Stimulated activated naive CD8-positive, alpha-beta T cell treated with anti-CD3 and anti-CD28 coated beads, Interleukin-15, Interleukin-2, amounts not matched to agents 100 U/mL and 50 U/mL, for 24 hours (primary cell): ENCODE data around the gene DRAXIN.

Source experiments
- ATAC-seq: fragments of 150-1000 bp; cut with Tn5 transposase; one replicate; pipeline ENCODE4 v1.10.0; 2021
- DNase-seq: peaks from one replicate; pipeline ENCODE4 v3.0.0; 2021

The DRAXIN gene

DNA sequence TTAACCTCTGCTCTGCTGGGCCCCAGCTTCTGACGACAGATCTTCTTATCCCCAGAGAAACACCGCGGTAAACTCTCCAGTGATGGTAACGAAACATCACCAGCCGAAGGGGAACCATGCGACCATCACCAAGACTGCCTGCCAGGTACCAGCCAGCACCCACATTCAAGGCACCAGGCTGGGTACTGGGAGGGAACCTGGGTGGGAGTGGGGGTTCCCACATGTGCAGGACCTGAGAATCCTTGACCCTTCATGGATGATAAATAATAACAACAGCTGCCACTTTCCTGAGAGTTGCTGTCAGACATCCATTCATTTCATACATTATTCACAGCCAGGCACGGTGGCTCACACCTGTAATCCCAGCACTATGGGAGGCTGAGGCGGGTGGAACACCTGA is 20.8 kb downstream of the DRAXIN start:
- ATAC-seq, result no peak
- DNase-seq, result no peak

GRCh38 chr1:11713095-11713494 is 21.6 kb downstream of the DRAXIN start:
- ATAC-seq, result no peak
- DNase-seq, result no peak

DNA sequence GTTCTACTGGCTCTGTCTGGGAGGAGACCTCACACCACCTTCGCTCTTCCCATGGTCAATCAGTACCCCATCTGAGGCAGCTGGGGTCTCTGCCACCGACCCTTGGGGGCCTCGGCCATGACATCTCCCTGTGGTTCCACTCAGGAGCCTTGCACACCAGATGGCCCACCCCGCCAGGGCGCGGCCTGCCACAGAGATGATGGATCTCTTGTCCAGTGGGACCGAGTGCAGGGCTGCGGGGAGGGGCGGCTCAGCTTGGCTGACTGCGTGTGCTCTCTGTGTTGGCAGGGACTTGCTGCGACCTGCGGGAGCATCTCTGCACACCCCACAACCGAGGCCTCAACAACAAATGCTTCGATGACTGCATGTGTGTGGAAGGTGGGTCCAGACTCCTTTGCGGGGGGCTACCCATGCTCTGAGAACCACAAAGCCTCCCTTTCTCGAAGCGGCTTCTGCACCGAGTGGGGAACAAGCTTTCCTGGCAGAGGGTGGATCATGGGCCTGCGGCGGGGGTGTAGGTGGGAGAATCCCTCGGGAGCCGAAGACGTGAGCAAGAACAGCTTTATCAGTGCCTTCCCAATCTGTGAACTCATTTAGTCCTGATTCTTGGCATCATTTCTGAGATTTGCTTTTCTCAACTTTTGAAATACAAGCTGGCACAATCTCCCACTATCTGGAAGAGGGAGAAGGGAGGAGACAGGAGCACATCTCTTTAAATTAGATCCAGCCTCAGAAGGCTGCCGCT is 23.5 kb downstream of the DRAXIN start:
- ATAC-seq, result no peak
- DNase-seq, result no peak

- DNase-seq (peak; percentile 88), ATAC-seq (peak; percentile 81)
Measured at GRCh38 chr1:11719313-11720032, 28.0 kb downstream of the DRAXIN start.

GRCh38 chr1:11720033-11720376 is 28.5 kb downstream of the DRAXIN start:
- no peak for DNase-seq
- no peak for ATAC-seq

DNA sequence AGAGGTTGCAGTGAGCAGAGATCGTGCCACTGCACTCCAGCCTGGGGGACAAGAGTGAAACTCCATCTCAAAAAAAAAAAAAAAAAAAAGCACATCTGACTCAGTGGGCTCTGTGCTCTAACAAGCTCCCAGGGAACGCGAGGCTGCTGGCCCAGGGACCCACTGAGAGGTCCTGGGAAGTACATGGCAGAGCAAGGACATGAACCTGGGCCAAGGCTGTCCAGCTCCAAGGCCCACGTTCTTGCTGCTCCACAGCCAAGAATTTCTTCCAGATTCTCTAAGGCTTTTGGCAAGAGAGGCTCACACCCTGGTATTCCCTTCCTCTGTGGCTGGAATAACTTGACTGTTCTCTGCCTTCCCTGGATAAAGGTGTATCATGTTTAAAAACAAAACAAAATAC is 29.0 kb downstream of the DRAXIN start:
- ATAC-seq, result no peak
- DNase-seq, result no peak

DNA sequence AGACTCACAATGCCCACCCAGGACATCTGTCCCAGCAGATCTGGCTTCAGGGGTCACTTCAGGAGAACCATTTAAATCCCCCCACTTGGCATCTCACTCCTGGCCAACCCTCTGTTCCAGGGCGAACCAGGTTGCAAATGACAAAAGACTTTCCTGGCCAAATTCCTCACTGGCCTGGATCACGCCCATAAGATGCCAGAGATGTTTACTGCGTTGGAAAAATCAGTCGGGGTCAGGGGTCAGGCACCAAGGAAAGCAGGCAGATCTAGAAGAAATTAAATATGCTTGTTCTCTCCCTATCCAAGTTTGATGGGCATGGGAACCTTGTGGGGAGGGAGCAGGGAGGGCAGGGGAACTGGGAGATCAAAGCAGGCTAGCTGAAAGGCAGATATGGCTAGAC is 29.8 kb downstream of the DRAXIN start:
- no peak for ATAC-seq
- no peak for DNase-seq

DNA sequence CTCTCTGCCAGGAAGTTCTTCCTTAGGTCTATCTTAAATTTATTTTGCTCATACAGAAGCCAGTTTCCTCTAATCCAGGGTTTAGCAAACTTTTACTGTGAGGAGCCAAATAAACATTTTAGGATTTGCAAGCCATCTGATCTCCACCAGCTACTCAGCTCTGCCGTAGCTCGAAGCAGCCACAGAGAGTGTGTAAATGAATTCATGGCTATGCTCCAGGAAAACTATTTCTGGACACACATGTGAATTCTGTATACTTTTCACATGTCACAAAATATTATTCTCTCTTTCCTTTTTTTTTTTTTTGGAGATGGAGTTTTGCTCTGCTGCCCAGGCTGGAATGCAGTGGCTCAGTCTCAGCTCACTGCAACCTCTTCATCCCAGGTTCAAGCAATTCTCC is 31.0 kb downstream of the DRAXIN start:
- no peak for DNase-seq
- ATAC-seq, result no peak

DNA sequence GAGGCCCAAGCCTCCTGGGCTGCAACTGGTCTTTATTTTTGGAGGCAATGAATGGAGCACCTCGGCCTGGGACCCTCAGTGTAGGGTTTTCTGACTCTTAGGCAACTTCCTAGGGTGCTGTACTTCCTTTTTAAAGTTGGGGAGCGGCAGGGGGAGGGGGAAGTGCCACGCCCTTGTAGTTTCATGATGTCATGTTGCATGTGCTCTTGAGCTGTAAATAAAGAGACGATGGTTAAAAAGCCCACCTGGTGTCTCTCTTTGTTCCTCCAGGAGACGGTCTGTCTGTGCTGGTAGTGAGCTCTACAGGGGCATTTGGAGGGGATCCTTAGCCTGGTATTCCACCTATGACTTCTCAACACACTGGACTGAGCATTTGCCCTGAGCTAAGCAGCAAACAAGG is 34.1 kb downstream of the DRAXIN start:
- no peak for ATAC-seq
- DNase-seq, result no peak

DNA sequence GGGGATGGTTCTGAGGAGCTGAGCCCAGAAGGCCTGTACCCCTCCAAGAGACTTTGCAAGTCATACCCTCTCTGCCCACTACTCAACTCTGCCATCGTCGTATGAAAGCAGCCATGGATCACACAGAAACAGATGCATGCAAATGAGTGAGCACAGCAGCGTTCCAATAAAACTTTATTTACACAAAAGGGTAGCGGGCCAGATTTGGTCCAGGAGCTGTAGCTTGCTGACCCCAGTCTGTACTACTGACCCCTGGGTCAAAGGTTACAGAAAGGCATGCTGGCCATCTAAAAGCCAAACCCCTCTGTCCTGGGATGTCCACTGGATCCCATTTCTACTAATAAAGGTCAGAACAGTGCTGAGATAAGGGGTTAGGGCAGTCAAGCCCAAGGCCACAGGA is 35.6 kb downstream of the DRAXIN start:
- no peak for ATAC-seq

GRCh38 chr1:11728126-11728806 is 36.8 kb downstream of the DRAXIN start:
- no peak for DNase-seq
- ATAC-seq, result no peak

More for the DNA sequence above, 35.6 kb downstream of the DRAXIN start:
- no peak for DNase-seq

- no peak for DNase-seq
- no peak for ATAC-seq
Measured at GRCh38 chr1:11729155-11729497, 37.6 kb downstream of the DRAXIN start.

GRCh38 chr1:11729498-11730428 is 38.3 kb downstream of the DRAXIN start:
- DNase-seq (no peak), ATAC-seq (no peak)

GRCh38 chr1:11730429-11730891 is 39.0 kb downstream of the DRAXIN start:
- DNase-seq, result peak; percentile 33
- ATAC-seq, result peak; percentile 68

DNA sequence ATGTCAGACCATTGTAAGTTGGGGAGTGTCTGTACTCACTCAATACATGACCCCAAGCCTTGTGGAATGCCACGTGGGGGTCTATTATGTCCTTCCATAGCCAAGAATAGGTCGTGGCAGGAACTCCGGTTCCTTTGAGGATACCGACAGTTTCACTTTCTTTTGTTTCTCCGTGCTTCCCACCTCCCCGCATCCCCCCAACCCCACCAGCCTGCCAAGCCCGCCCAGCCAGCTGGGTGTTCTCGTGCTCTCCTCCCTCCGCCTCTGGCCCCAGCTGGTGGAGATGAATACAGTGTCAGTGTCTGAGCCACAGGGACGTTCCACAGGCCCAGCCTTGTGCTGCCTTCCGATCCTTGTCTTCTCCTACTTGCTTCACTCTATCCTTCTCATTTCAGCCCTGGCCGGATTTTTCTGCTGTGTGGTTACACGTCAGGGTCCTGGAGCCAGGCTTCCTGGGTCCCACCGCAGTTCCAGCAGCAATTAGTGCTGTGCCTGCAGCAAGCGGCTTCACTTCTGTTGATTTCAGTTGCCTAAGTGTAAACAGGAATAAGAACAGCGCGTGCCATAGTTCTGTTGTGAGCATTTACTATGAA is 40.3 kb downstream of the DRAXIN start:
- ATAC-seq (peak; percentile 26), DNase-seq (peak; percentile 48)

GRCh38 chr1:11733306-11733705 is 41.8 kb downstream of the DRAXIN start:
- no peak for ATAC-seq
- DNase-seq, result no peak

GRCh38 chr1:11735531-11735853 is 44.0 kb downstream of the DRAXIN start:
- DNase-seq (no peak), ATAC-seq (no peak)

DNA sequence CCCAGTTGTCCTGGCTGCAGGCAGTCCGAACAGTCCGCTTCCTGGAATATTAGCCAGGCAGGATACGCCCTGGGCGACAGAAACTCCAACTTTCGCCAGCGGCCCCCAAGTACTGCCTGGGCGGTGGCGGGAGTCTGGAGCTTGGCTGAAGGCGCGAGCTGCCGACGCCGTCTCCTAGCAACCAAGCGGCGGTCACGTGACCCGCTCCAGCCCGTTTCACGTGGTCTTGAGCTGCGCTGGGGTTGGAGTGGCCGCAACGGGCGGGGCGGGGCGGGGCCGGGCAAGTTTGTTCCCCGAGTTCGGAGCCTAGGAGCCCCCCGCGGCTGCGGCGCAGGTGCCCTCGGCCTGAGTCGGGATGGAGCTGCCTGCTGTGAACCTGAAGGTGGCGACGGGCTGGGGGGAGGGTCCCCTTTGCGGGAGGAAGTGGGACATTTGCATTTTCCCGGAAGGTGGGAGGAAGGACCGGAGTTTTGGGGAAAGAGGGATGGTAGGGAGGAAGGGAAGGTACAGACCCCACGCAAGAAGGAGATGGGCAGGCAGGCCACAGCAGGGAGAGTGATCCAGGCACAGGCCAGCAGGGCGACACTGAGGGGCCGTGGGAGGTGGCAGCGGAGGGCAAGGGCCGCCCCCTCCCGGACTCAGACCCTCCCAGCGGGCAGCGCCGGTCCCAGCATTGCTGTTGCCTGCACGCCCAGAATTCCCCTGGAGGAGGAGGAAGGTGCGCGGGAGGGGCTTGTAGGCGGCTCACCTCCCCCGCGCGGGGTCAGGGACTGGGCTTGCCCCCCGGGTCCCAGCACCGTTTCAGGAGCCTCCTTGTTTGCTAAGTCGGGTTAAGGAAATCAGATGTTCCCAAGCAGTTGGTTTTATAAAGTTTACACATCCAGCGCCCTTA is 44.6 kb downstream of the DRAXIN start, which contains the start of gene AGTRAP:
Gene AGTRAP, plus strand, starts transcription at position 283 of the 892 bp plus-strand sequence. Its CDS starts 73 bp downstream, at position 356.
- DNase-seq (peak; percentile 91), ATAC-seq (peak; percentile 81)

DNA sequence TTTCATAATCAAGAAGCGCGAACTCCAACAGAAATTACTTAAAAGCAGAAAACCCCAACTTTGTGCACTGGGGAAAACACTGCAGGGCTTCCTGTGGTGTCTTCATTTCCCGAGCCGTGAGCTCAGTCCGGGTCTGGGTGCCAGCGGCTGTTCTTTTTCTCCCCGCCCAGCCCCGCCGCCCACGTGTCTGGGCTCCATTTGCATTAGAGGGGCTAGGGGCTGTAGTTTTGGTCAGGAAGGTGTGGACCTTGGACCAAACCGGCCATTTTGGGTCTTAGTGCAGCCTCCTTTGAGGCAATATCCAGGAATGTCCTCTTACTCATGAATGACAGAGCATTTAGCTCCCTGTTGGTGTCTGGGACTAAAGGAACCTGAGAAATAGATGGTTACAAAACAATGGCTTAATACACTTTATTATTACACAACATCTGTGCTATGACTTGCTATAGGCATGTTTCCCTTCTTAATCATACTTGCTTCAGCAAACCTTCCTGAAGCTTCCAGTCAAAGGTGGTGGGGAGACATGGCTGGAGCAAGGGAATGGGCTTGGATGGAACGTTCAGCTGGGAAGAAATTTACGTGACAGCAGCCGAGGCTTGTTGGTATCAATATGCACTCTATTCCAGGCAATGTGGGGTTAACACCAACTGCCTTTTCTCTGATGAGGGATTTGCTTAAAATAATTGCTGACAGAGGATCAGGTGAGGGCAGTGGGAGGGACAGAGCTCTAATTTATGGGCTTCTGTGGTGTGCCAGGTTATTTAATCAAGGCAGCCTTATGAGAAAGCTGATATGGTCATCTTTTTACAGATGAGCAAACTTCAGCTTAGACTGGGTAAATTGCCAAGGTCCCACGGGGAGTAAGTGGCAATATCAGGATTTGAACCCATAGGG is 45.5 kb downstream of the DRAXIN start:
- peak; percentile 57 for DNase-seq

DNA sequence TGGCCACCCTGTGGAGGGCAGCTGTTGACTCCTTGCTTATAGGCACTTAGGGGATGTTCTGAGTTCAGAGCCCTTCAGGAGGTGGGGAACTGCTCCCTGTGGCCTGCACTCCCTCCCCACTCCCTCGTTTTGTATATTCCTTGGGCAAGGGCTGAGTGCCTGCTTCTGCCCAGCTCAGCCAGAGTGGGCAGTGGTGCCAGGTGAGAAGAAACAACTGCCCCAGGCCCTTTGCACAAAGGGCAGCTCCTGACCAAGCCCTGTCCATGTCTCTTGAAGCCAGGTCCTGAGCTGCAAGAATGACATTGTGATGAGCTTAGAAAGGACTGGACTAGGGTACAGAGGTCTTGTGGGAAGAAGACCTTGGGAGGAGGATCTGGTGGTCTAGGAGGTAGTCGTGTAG is 46.6 kb downstream of the DRAXIN start:
- ATAC-seq (no peak), DNase-seq (no peak)

More for the DNA sequence above, 45.5 kb downstream of the DRAXIN start:
- no peak for ATAC-seq
